ENCODE results near the gene SAMD3.

DNA sequence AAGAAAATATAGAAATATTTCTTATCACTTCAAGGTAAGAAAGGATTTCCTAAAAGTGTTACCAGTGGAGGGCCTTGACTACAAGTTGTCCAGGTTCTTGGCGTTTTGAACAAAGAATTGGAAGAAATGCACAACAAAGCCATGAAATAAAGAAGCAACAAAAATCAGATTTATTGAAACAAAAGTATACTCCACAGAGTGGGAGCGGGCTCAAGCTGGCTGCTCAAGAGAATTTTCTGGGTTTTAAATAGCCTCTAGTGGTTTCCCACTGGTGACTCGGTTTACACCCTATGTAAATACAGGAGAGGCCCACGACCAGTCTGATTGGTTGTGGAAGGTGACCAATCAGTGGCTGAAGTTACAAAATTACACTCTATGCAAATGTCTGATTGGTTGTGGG, 64.2 kb downstream of the SAMD3 start:
- TF ChIP-seq, protein P1, sequence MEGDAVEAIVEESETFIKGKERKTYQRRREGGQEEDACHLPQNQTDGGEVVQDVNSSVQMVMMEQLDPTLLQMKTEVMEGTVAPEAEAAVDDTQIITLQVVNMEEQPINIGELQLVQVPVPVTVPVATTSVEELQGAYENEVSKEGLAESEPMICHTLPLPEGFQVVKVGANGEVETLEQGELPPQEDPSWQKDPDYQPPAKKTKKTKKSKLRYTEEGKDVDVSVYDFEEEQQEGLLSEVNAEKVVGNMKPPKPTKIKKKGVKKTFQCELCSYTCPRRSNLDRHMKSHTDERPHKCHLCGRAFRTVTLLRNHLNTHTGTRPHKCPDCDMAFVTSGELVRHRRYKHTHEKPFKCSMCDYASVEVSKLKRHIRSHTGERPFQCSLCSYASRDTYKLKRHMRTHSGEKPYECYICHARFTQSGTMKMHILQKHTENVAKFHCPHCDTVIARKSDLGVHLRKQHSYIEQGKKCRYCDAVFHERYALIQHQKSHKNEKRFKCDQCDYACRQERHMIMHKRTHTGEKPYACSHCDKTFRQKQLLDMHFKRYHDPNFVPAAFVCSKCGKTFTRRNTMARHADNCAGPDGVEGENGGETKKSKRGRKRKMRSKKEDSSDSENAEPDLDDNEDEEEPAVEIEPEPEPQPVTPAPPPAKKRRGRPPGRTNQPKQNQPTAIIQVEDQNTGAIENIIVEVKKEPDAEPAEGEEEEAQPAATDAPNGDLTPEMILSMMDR (conservative IDR thresholded peaks at IDR 0.05 in 1 of 2, IDR thresholded peaks at IDR 0.05 in 1 of 2; ENCODE audit: extremely low read depth in 1 of 2, insufficient read depth in 1 of 2, low read depth in 1 of 2, low read length in 2 of 2): no peak
- TF ChIP-seq EZH2 (IDR thresholded peaks at IDR 0.05; ENCODE audit: borderline replicate concordance, low read length): no peak
